Measurements from ENCODE around the gene TRIM72.

Gene TRIM72

GRCh38 chr16:31217136-31217530, 3.2 kb downstream of the TRIM72 start:
- no peak overlapping the region for H3K4me2 ChIP-seq (ENCODE audit: low read depth, low read length, poor library complexity, severe bottlenecking)
- H3F3A ChIP-seq (ENCODE audit: low read depth) = no peaks in the 10 kb centered on the region
- no peak overlapping the region for H3K9ac ChIP-seq (ENCODE audit: low read depth, low read length, poor library complexity, severe bottlenecking)
- no peak overlapping the region for H3K4me3 ChIP-seq (ENCODE audit: low read length, poor library complexity, severe bottlenecking)
- H3K9me3 ChIP-seq (ENCODE audit: insufficient read depth, low read depth, low read length) = no peaks in the 10 kb centered on the region
- TF ChIP-seq EZH2phosphoT487 (IDR thresholded peaks at IDR 0.05; ENCODE audit: borderline replicate concordance) = no peak
- TF ChIP-seq, protein P1, sequence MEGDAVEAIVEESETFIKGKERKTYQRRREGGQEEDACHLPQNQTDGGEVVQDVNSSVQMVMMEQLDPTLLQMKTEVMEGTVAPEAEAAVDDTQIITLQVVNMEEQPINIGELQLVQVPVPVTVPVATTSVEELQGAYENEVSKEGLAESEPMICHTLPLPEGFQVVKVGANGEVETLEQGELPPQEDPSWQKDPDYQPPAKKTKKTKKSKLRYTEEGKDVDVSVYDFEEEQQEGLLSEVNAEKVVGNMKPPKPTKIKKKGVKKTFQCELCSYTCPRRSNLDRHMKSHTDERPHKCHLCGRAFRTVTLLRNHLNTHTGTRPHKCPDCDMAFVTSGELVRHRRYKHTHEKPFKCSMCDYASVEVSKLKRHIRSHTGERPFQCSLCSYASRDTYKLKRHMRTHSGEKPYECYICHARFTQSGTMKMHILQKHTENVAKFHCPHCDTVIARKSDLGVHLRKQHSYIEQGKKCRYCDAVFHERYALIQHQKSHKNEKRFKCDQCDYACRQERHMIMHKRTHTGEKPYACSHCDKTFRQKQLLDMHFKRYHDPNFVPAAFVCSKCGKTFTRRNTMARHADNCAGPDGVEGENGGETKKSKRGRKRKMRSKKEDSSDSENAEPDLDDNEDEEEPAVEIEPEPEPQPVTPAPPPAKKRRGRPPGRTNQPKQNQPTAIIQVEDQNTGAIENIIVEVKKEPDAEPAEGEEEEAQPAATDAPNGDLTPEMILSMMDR (conservative IDR thresholded peaks at IDR 0.05; ENCODE audit: low read length) = no peak
- no peak overlapping the region for H2AFZ ChIP-seq (ENCODE audit: low read length)
- H3K36me3 ChIP-seq (ENCODE audit: insufficient read depth, low read length) = no peaks in the 10 kb centered on the region
- no peaks in the 10 kb centered on the region for H3K9me2 ChIP-seq (replicated peaks; ENCODE audit: low read depth, low read length)
- H4K20me1 ChIP-seq (ENCODE audit: insufficient read depth, low read length, poor library complexity, severe bottlenecking) = no peaks in the 10 kb centered on the region
- H3K27me3 ChIP-seq (ENCODE audit: insufficient read depth, low read length, poor library complexity, severe bottlenecking) = no peaks in the 10 kb centered on the region
- no peaks in the 10 kb centered on the region for H3K4me1 ChIP-seq (ENCODE audit: insufficient read depth, low read length, poor library complexity, severe bottlenecking)
- H3K79me2 ChIP-seq (ENCODE audit: insufficient read depth, low read length) = no peaks in the 10 kb centered on the region

GRCh38 chr16:31219154-31219741, 5.3 kb downstream of the TRIM72 start:
- no peaks in the 10 kb centered on the region for H3K36me3 ChIP-seq (ENCODE audit: insufficient read depth, low read length)
- H3K9me3 ChIP-seq (ENCODE audit: insufficient read depth, low read depth, low read length) = no peaks in the 10 kb centered on the region
- H4K20me1 ChIP-seq (ENCODE audit: insufficient read depth, low read length, poor library complexity, severe bottlenecking) = no peaks in the 10 kb centered on the region
- H3K79me2 ChIP-seq (ENCODE audit: insufficient read depth, low read length) = no peaks in the 10 kb centered on the region
- TF ChIP-seq EZH2phosphoT487 (IDR thresholded peaks at IDR 0.05; ENCODE audit: borderline replicate concordance) = no peak
- TF ChIP-seq, protein P1 (conservative IDR thresholded peaks at IDR 0.05; ENCODE audit: low read length) = no peak
- no peak overlapping the region for H3K9ac ChIP-seq (ENCODE audit: low read depth, low read length, poor library complexity, severe bottlenecking)
- no peak overlapping the region for H2AFZ ChIP-seq (ENCODE audit: low read length)
- no peaks in the 10 kb centered on the region for H3K4me1 ChIP-seq (ENCODE audit: insufficient read depth, low read length, poor library complexity, severe bottlenecking)
- no peaks in the 10 kb centered on the region for H3F3A ChIP-seq (ENCODE audit: low read depth)
- H3K9me2 ChIP-seq (replicated peaks; ENCODE audit: low read depth, low read length) = no peaks in the 10 kb centered on the region
- H3K4me2 ChIP-seq (ENCODE audit: low read depth, low read length, poor library complexity, severe bottlenecking) = no peak overlapping the region
- H3K4me3 ChIP-seq (ENCODE audit: low read length, poor library complexity, severe bottlenecking) = no peak overlapping the region
- H3K27me3 ChIP-seq (ENCODE audit: insufficient read depth, low read length, poor library complexity, severe bottlenecking) = no peaks in the 10 kb centered on the region

- H2AFZ ChIP-seq (ENCODE audit: low read length) = no peak overlapping the region
- no peak overlapping the region for H3K4me3 ChIP-seq (ENCODE audit: low read length, poor library complexity, severe bottlenecking)
- H3K36me3 ChIP-seq (ENCODE audit: insufficient read depth, low read length) = no peaks in the 10 kb centered on the region
- no peaks in the 10 kb centered on the region for H3K27me3 ChIP-seq (ENCODE audit: insufficient read depth, low read length, poor library complexity, severe bottlenecking)
- no peaks in the 10 kb centered on the region for H3K4me1 ChIP-seq (ENCODE audit: insufficient read depth, low read length, poor library complexity, severe bottlenecking)
- H3K9me3 ChIP-seq (ENCODE audit: insufficient read depth, low read depth, low read length) = no peaks in the 10 kb centered on the region
- TF ChIP-seq, protein P1 (conservative IDR thresholded peaks at IDR 0.05; ENCODE audit: low read length) = no peak
- no peak for TF ChIP-seq EZH2phosphoT487 (IDR thresholded peaks at IDR 0.05; ENCODE audit: borderline replicate concordance)
- no peaks in the 10 kb centered on the region for H3K79me2 ChIP-seq (ENCODE audit: insufficient read depth, low read length)
- H3K4me2 ChIP-seq (ENCODE audit: low read depth, low read length, poor library complexity, severe bottlenecking) = no peak overlapping the region
- no peaks in the 10 kb centered on the region for H3K9me2 ChIP-seq (replicated peaks; ENCODE audit: low read depth, low read length)
- H3F3A ChIP-seq (ENCODE audit: low read depth) = no peaks in the 10 kb centered on the region
- H3K9ac ChIP-seq (ENCODE audit: low read depth, low read length, poor library complexity, severe bottlenecking) = no peak overlapping the region
- H4K20me1 ChIP-seq (ENCODE audit: insufficient read depth, low read length, poor library complexity, severe bottlenecking) = no peaks in the 10 kb centered on the region
Measured at GRCh38 chr16:31221357-31222160, 7.6 kb downstream of the TRIM72 start.
